Measurements from ENCODE around the gene SMIM35.
"Not testable (repeated sequence)": the region's sequence is repeated elsewhere in the genome, so short reads cannot be mapped to it uniquely, and the experiment has no call there.

- TF ChIP-seq EZH2 (IDR thresholded peaks at IDR 0.05); POLR2AphosphoS5 (IDR thresholded peaks at IDR 0.05; ENCODE audit: borderline replicate concordance, low read depth, low read length): not testable (repeated sequence)
These were observed 79.0 kb downstream of the SMIM35 start for GRCh38 chr11:118007563-118008270.
